Omental fat pad (tissue), 4 donors: ENCODE data around the gene SH3RF3. TPM values are rescaled to one million over a fixed set of nuclear protein-coding genes. Genes with fewer than 3 reads are reported as not detected.

Source experiments
- ATAC-seq: fragments of 150-250 bp; one replicate; pipeline ENCODE4 v1.9.1; 2016; ENCODE audit warnings: mild to moderate bottlenecking, moderate library complexity; ENCODE audit not compliant: low FRiP score
- DNase-seq: peaks from one replicate; pipeline ENCODE4 v3.0.0-alpha.2; 2019; ENCODE audit warnings: low spot score
- total RNA-seq, 4 donors: library from RNA; depleted of rRNA; stranded (reverse); fragments of >200 nt; gene quantifications; one replicate each; pipeline ENCODE4 v1.1.0, GENCODE V29; 2016
- TF ChIP-seq, protein P1 (sequence below), 3 donors: fragments of 450-650 bp; IDR thresholded peaks; one replicate each; pipeline ENCODE4 v1.5.1; 2016 to 2017; ENCODE audit warnings: antibody characterized with exemption in 3 of 3, mild to moderate bottlenecking in 3 of 3, moderate library complexity in 2 of 3

Gene SH3RF3
- total RNA-seq, 4 donors from 2014 or later: 6.5 to 16.6 (median 8.6) TPM

DNA sequence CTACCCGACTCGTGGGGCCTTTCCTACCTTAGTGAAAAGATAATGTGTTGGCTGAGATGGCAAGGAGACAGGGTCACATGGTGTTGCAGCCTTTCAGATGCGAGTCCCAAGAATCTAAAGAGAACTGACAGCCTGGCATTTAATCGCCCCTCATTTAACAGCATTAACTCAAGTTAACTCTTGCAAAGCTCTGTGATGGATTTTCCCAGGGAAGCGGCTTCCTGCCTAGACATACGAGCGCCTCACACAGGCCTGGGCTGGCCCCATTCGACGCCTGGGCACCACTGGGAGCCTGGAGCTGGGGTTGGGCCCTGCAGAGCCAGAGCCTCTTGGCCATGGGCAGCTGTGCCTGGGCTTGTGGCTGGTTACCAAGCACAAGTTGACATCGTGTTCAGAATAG, 344.0 kb downstream of the SH3RF3 start:
- TF ChIP-seq, protein P1, sequence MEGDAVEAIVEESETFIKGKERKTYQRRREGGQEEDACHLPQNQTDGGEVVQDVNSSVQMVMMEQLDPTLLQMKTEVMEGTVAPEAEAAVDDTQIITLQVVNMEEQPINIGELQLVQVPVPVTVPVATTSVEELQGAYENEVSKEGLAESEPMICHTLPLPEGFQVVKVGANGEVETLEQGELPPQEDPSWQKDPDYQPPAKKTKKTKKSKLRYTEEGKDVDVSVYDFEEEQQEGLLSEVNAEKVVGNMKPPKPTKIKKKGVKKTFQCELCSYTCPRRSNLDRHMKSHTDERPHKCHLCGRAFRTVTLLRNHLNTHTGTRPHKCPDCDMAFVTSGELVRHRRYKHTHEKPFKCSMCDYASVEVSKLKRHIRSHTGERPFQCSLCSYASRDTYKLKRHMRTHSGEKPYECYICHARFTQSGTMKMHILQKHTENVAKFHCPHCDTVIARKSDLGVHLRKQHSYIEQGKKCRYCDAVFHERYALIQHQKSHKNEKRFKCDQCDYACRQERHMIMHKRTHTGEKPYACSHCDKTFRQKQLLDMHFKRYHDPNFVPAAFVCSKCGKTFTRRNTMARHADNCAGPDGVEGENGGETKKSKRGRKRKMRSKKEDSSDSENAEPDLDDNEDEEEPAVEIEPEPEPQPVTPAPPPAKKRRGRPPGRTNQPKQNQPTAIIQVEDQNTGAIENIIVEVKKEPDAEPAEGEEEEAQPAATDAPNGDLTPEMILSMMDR (IDR thresholded peaks at IDR 0.05): no peak
- ATAC-seq (no peak), DNase-seq (no peak)

DNA sequence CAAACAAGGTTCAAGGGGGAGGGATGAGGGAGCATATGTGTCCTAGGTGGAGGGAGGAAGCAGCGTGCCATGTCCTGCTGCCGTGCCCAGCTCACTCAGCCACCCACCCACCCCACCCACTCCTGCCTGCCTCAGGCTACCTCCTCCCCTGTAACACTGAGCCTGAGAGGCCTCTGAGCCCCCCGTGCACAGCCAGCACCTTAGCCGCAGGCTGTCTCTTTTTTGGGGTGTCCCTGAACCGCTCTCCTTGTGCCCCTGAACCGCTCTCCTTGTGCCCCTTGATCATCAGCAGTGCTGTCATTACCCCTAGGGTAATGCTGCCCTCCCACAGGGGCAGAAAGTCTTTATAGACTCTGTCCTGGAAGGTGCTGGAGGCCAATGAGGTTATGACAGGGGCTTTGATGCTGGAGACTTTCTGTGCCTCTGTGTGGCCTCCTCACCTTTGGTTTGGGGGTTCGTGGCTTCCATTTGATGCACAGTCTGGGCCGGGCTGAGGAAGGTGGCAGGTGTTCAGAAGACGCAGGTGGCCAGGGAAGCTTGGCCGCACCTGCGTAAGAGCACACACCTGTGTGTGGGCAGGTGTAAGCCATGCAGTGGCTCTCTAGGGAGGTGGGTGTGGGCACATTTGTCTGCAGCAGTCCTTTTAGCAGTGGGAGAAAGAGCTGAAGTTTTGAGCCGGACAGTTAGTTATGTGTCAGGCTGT, 344.8 kb downstream of the SH3RF3 start:
- TF ChIP-seq, protein P1 (IDR thresholded peaks at IDR 0.05): no peak
- no peak for ATAC-seq
- no peak for DNase-seq

- DNase-seq: no peak
These were observed 345.4 kb downstream of the SH3RF3 start for GRCh38 chr2:109474319-109474825.

DNA sequence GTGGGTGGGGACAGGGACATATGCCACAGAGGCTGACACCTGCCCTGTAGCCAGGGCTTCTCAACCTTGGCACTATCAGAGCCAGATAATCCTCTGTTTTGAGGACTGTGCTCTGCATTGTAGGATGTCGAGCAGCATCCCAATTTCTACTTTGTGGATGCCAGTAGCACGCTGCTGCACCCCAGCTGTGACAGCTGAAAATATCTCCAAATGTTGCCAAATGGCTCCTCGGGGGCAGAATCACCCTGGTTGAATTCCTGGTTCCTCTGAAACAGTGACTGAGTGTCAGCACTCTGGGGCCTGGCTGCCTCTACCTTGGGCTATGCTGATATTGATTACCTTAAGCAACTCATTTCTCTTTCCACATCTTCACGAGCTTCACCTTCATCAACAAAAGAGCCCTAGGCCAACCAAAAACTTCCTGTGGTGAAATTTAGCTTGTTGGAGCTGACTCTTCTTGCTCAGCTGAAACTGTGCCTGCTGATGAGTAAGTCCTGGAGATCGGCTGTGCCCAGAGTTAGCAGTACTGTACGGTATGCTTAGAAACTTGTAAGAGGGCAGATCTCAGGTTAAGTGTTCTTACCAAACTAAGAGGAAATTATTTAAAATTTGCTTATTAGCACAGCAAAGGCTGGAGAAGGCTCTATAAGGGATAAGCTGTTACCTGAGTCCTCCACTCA, 346.7 kb downstream of the SH3RF3 start:
- TF ChIP-seq, protein P1 (IDR thresholded peaks at IDR 0.05): no peak
- no peak for ATAC-seq
- no peak for DNase-seq

More at GRCh38 chr2:109474319-109474825, 345.4 kb downstream of the SH3RF3 start:
- TF ChIP-seq, protein P1 (IDR thresholded peaks at IDR 0.05): no peak
- no peak for ATAC-seq

- ATAC-seq (no peak), DNase-seq (no peak)
- TF ChIP-seq, protein P1 (IDR thresholded peaks at IDR 0.05): no peak
These were observed 347.8 kb downstream of the SH3RF3 start for GRCh38 chr2:109476641-109477441.

DNA sequence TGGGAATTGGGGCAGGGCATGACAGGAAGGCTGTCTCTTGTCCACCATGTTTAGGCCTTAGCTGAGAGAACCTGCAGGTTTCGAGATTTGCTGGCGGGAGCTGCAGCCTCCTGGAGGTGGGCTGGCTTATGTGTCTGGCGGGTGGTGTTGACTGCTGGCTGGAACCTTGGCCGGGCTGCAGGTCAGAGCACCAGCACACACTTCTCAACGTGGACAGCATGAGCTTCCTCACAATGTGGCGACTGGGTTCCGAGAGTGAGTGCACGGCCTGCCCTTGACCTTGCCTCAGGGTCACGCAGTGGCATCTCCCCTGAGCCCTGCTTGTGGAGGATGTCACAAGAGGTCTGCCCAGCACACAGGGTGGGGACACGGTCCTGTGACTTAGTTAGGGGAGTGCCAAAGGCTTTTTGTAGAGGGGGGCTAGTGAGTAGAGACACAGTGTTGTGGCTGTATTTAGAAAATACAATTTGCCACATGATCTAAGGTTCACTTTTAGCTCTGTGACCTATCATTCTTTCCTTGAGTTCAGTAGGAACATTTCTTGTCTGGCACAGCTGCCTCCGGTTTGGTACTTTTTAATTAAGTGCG, 350.0 kb downstream of the SH3RF3 start:
- TF ChIP-seq, protein P1 (IDR thresholded peaks at IDR 0.05): no peak
- DNase-seq (no peak), ATAC-seq (no peak)
